GM13977 (cell line): Measurements from ENCODE around the gene GUCY2F.

Experiments
- DNase-seq: peaks from one replicate; pipeline ENCODE4 v3.0.0; 2012; ENCODE audit warnings: low spot score
- CTCF ChIP-seq: IDR thresholded peaks from 2 replicates; pipeline ENCODE4 v1.5.1; 2012; ENCODE audit warnings: mild to moderate bottlenecking, control low read depth; ENCODE audit not compliant: insufficient read depth; ENCODE audit errors: extremely low read depth, missing control alignments
- in situ Hi-C: fragments of 300-500 bp; cut with MboI; formaldehyde crosslinking; loops from one replicate; pipeline ENCODE4 v1.12.0; 2022; ENCODE audit warnings: low sequenced_read_pairs, low pct_unique_long_range_greater_than_20kb, mixed read lengths, inconsistent platforms; ENCODE audit not compliant: unreplicated experiment

GUCY2F gene

GRCh38 chrX:109327251-109327650 is 154.6 kb downstream of the GUCY2F start:
- no peak for TF ChIP-seq CTCF
- no peak for DNase-seq
- in situ Hi-C loops, result no loop called here
